ENCODE measurements around the gene STK11IP. TPM values are rescaled to one million over a fixed set of nuclear protein-coding genes. Genes with fewer than 3 reads are reported as not detected.

Gene STK11IP
- total and polyA plus RNA-seq, 2 of the 13 experiments (the other 11 are each of a cell fraction or from before 2014, with no cell fraction given), result 12.8 to 24.0 TPM

DNA sequence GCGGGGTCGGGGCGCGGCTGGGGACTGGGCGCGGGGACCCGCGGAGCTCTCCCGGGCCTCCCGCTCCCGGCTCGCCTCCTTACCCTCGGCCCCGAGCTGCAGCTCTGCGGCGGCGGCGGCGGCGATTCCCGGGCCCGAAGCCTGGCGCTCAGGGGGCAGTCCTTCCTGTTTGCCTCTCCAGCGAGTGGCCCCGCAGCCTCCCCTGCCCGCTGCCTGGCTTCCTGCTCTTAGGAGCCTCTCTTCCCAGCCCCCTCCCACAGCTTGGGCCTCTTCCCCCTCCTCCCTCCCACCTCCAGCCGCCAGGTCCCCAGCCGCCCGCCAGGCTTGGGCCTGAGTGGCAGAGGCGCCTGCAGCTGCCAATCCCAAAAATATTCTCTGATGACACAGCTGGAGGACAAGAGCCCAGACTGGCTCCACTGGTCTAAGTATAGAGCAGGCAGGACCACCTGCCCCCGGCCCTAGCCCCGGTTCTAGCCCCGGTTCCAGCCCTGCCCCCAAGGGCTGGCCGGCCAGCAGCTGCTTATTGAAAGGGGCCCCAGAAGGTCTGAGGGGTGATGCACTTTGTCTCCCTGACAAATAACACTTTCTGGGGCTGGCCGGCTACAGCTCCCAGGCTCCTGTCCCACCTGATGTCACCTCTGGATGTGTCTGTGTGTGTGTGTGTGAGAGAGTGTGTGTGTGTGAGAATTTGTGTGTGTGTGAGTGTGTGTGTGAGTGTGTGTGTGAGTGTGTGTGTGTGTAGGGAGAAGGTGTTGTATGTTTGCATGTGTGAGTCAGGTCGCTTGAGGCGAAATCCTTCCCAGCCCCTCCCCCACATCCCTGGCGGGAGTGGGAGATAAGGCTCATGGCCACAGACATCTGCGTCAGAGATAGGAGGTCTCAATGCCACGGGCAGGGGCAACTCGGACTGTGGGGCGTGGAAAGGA, 26.1 kb upstream of the STK11IP start, which contains the start of gene OBSL1 (continued):
- peak; percentile 30; the same call in 1 of the 2 replicates for TF ChIP-seq CBFB (CRISPR knock-in tag; IDR thresholded peaks at IDR 0.05)
- no peak; the same call in 1 of the 2 replicates for TF ChIP-seq ZSCAN30 (CRISPR knock-in tag; IDR thresholded peaks at IDR 0.05)
- no peak for TF ChIP-seq RFXANK (CRISPR knock-in tag; IDR thresholded peaks at IDR 0.05)
- no peak; the same call in 1 of the 2 replicates for TF ChIP-seq TMF1 (CRISPR knock-in tag; IDR thresholded peaks at IDR 0.05; ENCODE audit: low read depth)
- no peak for TF ChIP-seq ZNF652 (CRISPR knock-in tag; IDR thresholded peaks at IDR 0.05; ENCODE audit: borderline replicate concordance, low read depth)
- TF ChIP-seq MYNN (CRISPR knock-in tag; IDR thresholded peaks at IDR 0.05; ENCODE audit: low read depth), result no peak
- TF ChIP-seq POLR2AphosphoS2 (IDR thresholded peaks at IDR 0.05; ENCODE audit: low read depth, low read length), result no peak
- TF ChIP-seq TP53 (CRISPR knock-in tag; conservative IDR thresholded peaks at IDR 0.05), result no peak
- TF ChIP-seq, protein P1, sequence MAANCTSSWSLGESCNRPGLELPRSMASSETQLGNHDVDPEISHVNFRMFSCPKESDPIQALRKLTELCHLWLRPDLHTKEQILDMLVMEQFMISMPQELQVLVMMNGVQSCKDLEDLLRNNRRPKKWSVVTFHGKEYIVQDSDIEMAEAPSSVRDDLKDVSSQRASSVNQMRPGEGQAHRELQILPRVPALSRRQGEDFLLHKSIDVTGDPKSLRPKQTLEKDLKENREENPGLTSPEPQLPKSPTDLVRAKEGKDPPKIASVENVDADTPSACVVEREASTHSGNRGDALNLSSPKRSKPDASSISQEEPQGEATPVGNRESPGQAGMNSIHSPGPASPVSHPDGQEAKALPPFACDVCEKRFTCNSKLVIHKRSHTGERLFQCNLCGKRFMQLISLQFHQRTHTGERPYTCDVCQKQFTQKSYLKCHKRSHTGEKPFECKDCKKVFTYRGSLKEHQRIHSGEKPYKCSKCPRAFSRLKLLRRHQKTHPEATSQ (CRISPR knock-in tag; IDR thresholded peaks at IDR 0.05; ENCODE audit: borderline replicate concordance), result 0 out of 2 replicates have a peak, but pooled peaks have one; percentile 55
- TF ChIP-seq SNAPC2 (CRISPR knock-in tag; IDR thresholded peaks at IDR 0.05), result no peak
- peak; percentile 74 for TF ChIP-seq ATF1 (CRISPR knock-in tag; IDR thresholded peaks at IDR 0.05)
- peak; percentile 34 for TF ChIP-seq RBM22 (optimal IDR thresholded peaks at IDR 0.05; ENCODE audit: low read length)
- TF ChIP-seq ZNF260 (CRISPR knock-in tag; IDR thresholded peaks at IDR 0.05; ENCODE audit: borderline replicate concordance, low read depth), result 0 out of 2 replicates have a peak, but pooled peaks have one; percentile 50
- no peak for TF ChIP-seq SNRNP70 (IDR thresholded peaks at IDR 0.05; ENCODE audit: low read depth, low read length)
- TF ChIP-seq, protein P2, sequence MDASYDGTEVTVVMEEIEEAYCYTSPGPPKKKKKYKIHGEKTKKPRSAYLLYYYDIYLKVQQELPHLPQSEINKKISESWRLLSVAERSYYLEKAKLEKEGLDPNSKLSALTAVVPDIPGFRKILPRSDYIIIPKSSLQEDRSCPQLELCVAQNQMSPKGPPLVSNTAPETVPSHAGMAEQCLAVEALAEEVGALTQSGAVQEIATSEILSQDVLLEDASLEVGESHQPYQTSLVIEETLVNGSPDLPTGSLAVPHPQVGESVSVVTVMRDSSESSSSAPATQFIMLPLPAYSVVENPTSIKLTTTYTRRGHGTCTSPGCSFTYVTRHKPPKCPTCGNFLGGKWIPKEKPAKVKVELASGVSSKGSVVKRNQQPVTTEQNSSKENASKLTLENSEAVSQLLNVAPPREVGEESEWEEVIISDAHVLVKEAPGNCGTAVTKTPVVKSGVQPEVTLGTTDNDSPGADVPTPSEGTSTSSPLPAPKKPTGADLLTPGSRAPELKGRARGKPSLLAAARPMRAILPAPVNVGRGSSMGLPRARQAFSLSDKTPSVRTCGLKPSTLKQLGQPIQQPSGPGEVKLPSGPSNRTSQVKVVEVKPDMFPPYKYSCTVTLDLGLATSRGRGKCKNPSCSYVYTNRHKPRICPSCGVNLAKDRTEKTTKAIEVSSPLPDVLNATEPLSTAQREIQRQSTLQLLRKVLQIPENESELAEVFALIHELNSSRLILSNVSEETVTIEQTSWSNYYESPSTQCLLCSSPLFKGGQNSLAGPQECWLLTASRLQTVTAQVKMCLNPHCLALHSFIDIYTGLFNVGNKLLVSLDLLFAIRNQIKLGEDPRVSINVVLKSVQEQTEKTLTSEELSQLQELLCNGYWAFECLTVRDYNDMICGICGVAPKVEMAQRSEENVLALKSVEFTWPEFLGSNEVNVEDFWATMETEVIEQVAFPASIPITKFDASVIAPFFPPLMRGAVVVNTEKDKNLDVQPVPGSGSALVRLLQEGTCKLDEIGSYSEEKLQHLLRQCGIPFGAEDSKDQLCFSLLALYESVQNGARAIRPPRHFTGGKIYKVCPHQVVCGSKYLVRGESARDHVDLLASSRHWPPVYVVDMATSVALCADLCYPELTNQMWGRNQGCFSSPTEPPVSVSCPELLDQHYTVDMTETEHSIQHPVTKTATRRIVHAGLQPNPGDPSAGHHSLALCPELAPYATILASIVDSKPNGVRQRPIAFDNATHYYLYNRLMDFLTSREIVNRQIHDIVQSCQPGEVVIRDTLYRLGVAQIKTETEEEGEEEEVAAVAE (CRISPR knock-in tag; IDR thresholded peaks at IDR 0.05; ENCODE audit: borderline replicate concordance), result no peak
- TF ChIP-seq ZNF543 (CRISPR knock-in tag; IDR thresholded peaks at IDR 0.05), result peak; percentile 88; the same call in 1 of the 2 replicates
- peak; percentile 81 for TF ChIP-seq ZNF781 (CRISPR knock-in tag; IDR thresholded peaks at IDR 0.05; ENCODE audit: borderline replicate concordance, not compliant biosample characterization)
- peak; percentile 86 for TF ChIP-seq U2AF1 (optimal IDR thresholded peaks at IDR 0.05; ENCODE audit: low read depth, low read length)
- TF ChIP-seq HNRNPUL1 (IDR thresholded peaks at IDR 0.05; ENCODE audit: low read depth, low read length), result no peak
- no peak; the same call in 1 of the 2 replicates for TF ChIP-seq ZNF772 (CRISPR knock-in tag; IDR thresholded peaks at IDR 0.05)
- TF ChIP-seq NFE2L1 (CRISPR knock-in tag; IDR thresholded peaks at IDR 0.05; ENCODE audit: borderline replicate concordance), result no peak
- peak; percentile 66; the same call in 1 of the 2 replicates for TF ChIP-seq ERF (CRISPR knock-in tag; IDR thresholded peaks at IDR 0.05)
- TF ChIP-seq FOXM1 (CRISPR knock-in tag; IDR thresholded peaks at IDR 0.05), result no peak
- TF ChIP-seq CBX5 (CRISPR knock-in tag; IDR thresholded peaks at IDR 0.05; ENCODE audit: borderline replicate concordance), result peak; percentile 48; the same call in 1 of the 2 replicates
- TF ChIP-seq ZNF619 (CRISPR knock-in tag; IDR thresholded peaks at IDR 0.05), result no peak; the same call in 1 of the 2 replicates

All from HepG2 (cell line).